Effector memory CD4-positive, alpha-beta T cell (primary cell): Measurements from ENCODE around the gene ZMIZ1.

Source experiments
- DNase-seq, 3 donors: peaks; one replicate each; pipeline ENCODE4 v3.0.0-alpha.2; 2020
- H3K27ac ChIP-seq: 2 replicates; pipeline ENCODE4 v1.7.0; 2013; ENCODE audit warnings: mild to moderate bottlenecking, low read length, moderate library complexity; ENCODE audit not compliant: insufficient read depth, poor library complexity, severe bottlenecking
- H3K27me3 ChIP-seq: replicated peaks from 2 replicates; pipeline ENCODE4 v1.7.0; 2013; ENCODE audit warnings: mild to moderate bottlenecking, low read length; ENCODE audit not compliant: insufficient read depth, control insufficient read depth, poor library complexity, severe bottlenecking
- H3K36me3 ChIP-seq: 2 replicates; pipeline ENCODE4 v1.7.0; 2013; ENCODE audit warnings: mild to moderate bottlenecking, low read length, moderate library complexity; ENCODE audit not compliant: control insufficient read depth, insufficient read depth
- H3K4me1 ChIP-seq: 2 replicates; pipeline ENCODE4 v1.7.0; 2013; ENCODE audit warnings: low read length, mild to moderate bottlenecking; ENCODE audit not compliant: control insufficient read depth, insufficient read depth, poor library complexity, severe bottlenecking
- H3K4me3 ChIP-seq: 2 replicates; pipeline ENCODE4 v1.7.0; 2013; ENCODE audit warnings: low read length, low read depth, mild to moderate bottlenecking; ENCODE audit not compliant: insufficient read depth, poor library complexity, severe bottlenecking
- H3K9me3 ChIP-seq: 2 replicates; pipeline ENCODE4 v1.7.0; 2013; ENCODE audit warnings: mild to moderate bottlenecking, low read length, moderate library complexity; ENCODE audit not compliant: control insufficient read depth

The ZMIZ1 gene

DNA sequence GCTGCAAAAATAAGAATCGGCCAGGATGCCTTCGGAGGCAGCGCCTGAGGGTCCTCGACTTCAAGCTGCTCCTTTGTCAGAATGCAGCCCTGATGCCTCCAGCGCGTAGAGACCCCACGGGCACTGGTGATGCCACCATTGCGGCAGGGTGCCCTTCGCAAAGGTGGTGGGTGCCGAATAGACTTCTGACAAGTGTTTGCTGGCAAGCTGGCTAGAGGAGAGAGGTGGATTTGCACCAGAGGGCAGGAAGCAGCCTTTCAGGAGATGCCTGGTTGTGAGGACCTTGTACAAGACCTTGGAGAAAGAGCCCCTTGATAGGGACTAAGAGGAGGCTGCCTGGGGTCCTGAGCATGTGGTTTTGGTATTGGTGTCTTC lies 175.3 kb downstream of the ZMIZ1 start:
- H3K4me1 ChIP-seq: peaks cover 38% of the 10 kb centered on the region
- no peak overlapping the region for H3K27ac ChIP-seq
- H3K9me3 ChIP-seq: no peaks in the 10 kb centered on the region
- H3K36me3 ChIP-seq: no peaks in the 10 kb centered on the region
- no peak for DNase-seq
- H3K27me3 ChIP-seq: no peaks in the 10 kb centered on the region
- H3K4me3 ChIP-seq: peak overlapping the region; percentile 58

GRCh38 chr10:79244841-79245504 lies 176.2 kb downstream of the ZMIZ1 start:
- Histone ChIP-seq H3K4me3 (peak overlapping the region; percentile 16), H3K27me3 (no peaks in the 10 kb centered on the region), H3K9me3 (no peaks in the 10 kb centered on the region), H3K27ac (peak overlapping the region; percentile 21), H3K4me1 (peaks cover 40% of the 10 kb centered on the region), H3K36me3 (no peaks in the 10 kb centered on the region)
- DNase-seq: no peak

- DNase-seq: no peak
- Histone ChIP-seq H3K27me3 (no peaks in the 10 kb centered on the region), H3K4me3 (no peak overlapping the region), H3K4me1 (peaks cover 43% of the 10 kb centered on the region), H3K27ac (no peak overlapping the region), H3K36me3 (no peaks in the 10 kb centered on the region), H3K9me3 (no peaks in the 10 kb centered on the region)
These were observed 176.9 kb downstream of the ZMIZ1 start for GRCh38 chr10:79245539-79246208.

DNA sequence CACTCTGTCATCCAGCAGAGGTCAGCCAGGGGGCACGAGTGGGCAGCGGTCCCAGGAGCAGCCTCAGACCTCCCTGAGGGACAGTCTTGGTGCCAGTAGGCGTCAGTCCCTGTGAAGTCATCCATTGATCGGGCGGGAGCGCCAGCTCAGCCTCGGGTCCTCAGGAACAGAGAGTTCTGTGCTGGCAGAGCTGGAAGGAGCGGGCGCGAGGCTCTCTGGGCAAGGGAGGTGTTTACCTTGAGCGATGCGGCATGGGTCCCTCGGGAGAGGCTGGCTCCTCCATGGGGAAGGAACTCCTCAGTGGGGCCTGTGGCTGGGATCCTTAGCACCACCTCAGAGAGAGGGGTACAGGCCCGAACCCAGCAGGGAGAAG lies 177.4 kb downstream of the ZMIZ1 start:
- Histone ChIP-seq H3K36me3 (no peaks in the 10 kb centered on the region), H3K4me3 (no peak overlapping the region), H3K27ac (no peak overlapping the region)

GRCh38 chr10:79246606-79247275 lies 178.0 kb downstream of the ZMIZ1 start:
- H3K36me3 ChIP-seq: no peaks in the 10 kb centered on the region
- H3K4me1 ChIP-seq: peaks cover 39% of the 10 kb centered on the region
- no peak for DNase-seq
- H3K27ac ChIP-seq: no peak overlapping the region
- no peaks in the 10 kb centered on the region for H3K9me3 ChIP-seq
- H3K4me3 ChIP-seq: no peak overlapping the region
- H3K27me3 ChIP-seq: no peaks in the 10 kb centered on the region

More for the DNA sequence above, 177.4 kb downstream of the ZMIZ1 start:
- Histone ChIP-seq H3K27me3 (no peaks in the 10 kb centered on the region), H3K9me3 (no peaks in the 10 kb centered on the region), H3K4me1 (peaks cover 43% of the 10 kb centered on the region)
- DNase-seq: no peak

- H3K36me3 ChIP-seq: no peaks in the 10 kb centered on the region
- H3K9me3 ChIP-seq: no peaks in the 10 kb centered on the region
- H3K4me3 ChIP-seq: no peak overlapping the region
- no peak for DNase-seq
- H3K4me1 ChIP-seq: peaks cover 35% of the 10 kb centered on the region
- H3K27me3 ChIP-seq: no peaks in the 10 kb centered on the region
- no peak overlapping the region for H3K27ac ChIP-seq
These were observed 178.8 kb downstream of the ZMIZ1 start for GRCh38 chr10:79247373-79248137.

DNA sequence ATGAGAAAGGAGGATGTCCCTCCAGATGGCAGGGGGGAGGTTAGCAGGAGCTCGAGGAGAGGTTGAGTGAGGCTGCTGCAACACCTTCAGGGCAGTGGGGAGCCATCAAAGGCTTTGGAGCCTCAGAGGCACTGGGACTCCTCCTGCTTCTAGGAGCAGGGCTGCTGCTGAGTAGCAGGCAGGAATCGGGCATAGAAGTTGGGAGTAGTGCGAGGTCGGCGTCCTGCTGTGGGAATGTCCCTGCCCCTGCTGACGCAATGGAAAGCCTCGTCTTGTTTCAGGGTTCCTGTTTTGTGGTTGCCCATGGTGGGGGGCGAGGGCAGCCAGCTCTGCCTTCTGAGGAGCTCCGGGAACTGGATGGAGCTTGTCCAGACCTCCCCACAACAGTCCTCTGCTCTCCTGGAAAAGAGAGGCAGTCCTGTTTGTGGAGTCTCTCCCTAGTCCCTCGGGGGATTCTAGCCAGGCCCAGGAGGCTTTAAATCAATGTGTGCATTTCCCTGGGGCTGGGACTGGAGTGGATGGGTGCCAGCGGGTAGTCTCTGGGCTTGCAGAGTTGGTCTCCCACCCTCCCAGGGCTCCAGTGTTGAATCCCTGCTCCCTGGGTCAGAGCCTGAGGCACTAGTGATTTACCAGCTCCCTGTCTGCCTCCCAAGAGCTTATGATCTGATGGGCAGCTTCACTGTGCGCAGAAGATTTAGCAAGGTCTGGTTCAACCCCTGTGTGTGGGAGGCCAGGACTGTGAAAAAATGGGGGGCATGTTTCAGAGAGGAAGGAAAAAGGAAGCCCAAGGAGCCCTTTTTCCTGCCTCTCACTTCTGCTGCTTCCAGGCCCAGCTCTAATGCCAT lies 179.8 kb downstream of the ZMIZ1 start:
- no peaks in the 10 kb centered on the region for H3K36me3 ChIP-seq
- H3K27ac ChIP-seq: no peak overlapping the region
- H3K9me3 ChIP-seq: no peaks in the 10 kb centered on the region
- peaks cover 35% of the 10 kb centered on the region for H3K4me1 ChIP-seq
- H3K27me3 ChIP-seq: no peaks in the 10 kb centered on the region
- H3K4me3 ChIP-seq: no peak overlapping the region
- DNase-seq: no peak

GRCh38 chr10:79249186-79250121 lies 180.7 kb downstream of the ZMIZ1 start:
- no peak for DNase-seq
- H3K27ac ChIP-seq: no peak overlapping the region
- H3K27me3 ChIP-seq: no peaks in the 10 kb centered on the region
- H3K4me1 ChIP-seq: peaks cover 28% of the 10 kb centered on the region
- no peak overlapping the region for H3K4me3 ChIP-seq
- no peaks in the 10 kb centered on the region for H3K36me3 ChIP-seq
- no peaks in the 10 kb centered on the region for H3K9me3 ChIP-seq
